CD4-positive, alpha-beta memory T cell (primary cell): ENCODE measurements around the gene TMEM178B. TPM values are rescaled to one million over a fixed set of nuclear protein-coding genes. Genes with fewer than 3 reads are reported as not detected.

Experiments
- CTCF ChIA-PET: fragments of 350-600 bp; sonication (Branson Sonifier 250); formaldehyde crosslinking; loops from one replicate; lab custom pipeline; 2021; ENCODE audit warnings: inconsistent platforms; ENCODE audit not compliant: partially characterized antibody; lab: Charles Lee
- POLR2A ChIA-PET: fragments of 350-600 bp; sonication (Branson Sonifier 250); formaldehyde crosslinking; loops from one replicate; lab custom pipeline; 2021; ENCODE audit not compliant: partially characterized antibody; lab: Charles Lee
- DNase-seq, 5 donors: peaks; one replicate each; pipeline versions ENCODE4 v3.0.0 to v3.0.0-alpha.2; 2020 to 2022; ENCODE audit warnings: mixed read lengths in 1 of 5
- H3K27ac ChIP-seq: one replicate; pipeline ENCODE4 v1.7.0; 2013; ENCODE audit warnings: low read depth, low read length
- H3K27me3 ChIP-seq: 2 replicates; pipeline ENCODE4 v1.7.0; 2013; ENCODE audit warnings: mild to moderate bottlenecking, low read length, moderate library complexity; ENCODE audit not compliant: insufficient read depth
- H3K36me3 ChIP-seq: 2 replicates; pipeline ENCODE4 v1.7.0; 2013; ENCODE audit warnings: mild to moderate bottlenecking, low read length, moderate library complexity; ENCODE audit not compliant: insufficient read depth
- H3K4me1 ChIP-seq: 2 replicates; pipeline ENCODE4 v1.7.0; 2013; ENCODE audit warnings: mild to moderate bottlenecking, low read length, moderate library complexity; ENCODE audit not compliant: insufficient read depth
- H3K4me3 ChIP-seq, 2 donors: one replicate each; pipeline ENCODE4 v1.7.0; 2013; ENCODE audit warnings: low read length in 2 of 2, mild to moderate bottlenecking in 1 of 2
- H3K9me3 ChIP-seq, 2 donors: one replicate each; pipeline ENCODE4 v1.7.0; 2013; ENCODE audit warnings: low read length in 2 of 2, control low read depth in 1 of 2; ENCODE audit not compliant: control insufficient read depth in 1 of 2
- H3K27ac Mint-ChIP-seq, 7 donors: one replicate each; pipeline ENCODE4 v1.8.0; 2020 to 2021; ENCODE audit warnings: mixed read lengths in 7 of 7, mild to moderate bottlenecking in 6 of 7, inconsistent platforms in 3 of 7, moderate library complexity in 3 of 7
- H3K27me3 Mint-ChIP-seq, 2 donors: one replicate each; pipeline ENCODE4 v1.8.0; 2020 to 2021; ENCODE audit warnings: mixed read lengths in 2 of 2
- H3K36me3 Mint-ChIP-seq, 2 donors: one replicate each; pipeline ENCODE4 v1.8.0; 2020 to 2021; ENCODE audit warnings: mixed read lengths in 2 of 2, inconsistent platforms in 1 of 2, mild to moderate bottlenecking in 1 of 2
- H3K4me1 Mint-ChIP-seq, 4 donors: one replicate each; pipeline ENCODE4 v1.8.0; 2020 to 2021; ENCODE audit warnings: mixed read lengths in 4 of 4, mild to moderate bottlenecking in 1 of 4
- H3K4me3 Mint-ChIP-seq, 8 donors: one replicate each; pipeline ENCODE4 v1.8.0; 2020 to 2021; ENCODE audit warnings: mixed read lengths in 8 of 8, mild to moderate bottlenecking in 7 of 8, moderate library complexity in 6 of 8, inconsistent platforms in 3 of 8
- H3K9me3 Mint-ChIP-seq, 8 donors: one replicate each; pipeline ENCODE4 v1.8.0; 2020 to 2021; ENCODE audit warnings: mixed read lengths in 8 of 8, mild to moderate bottlenecking in 5 of 8, inconsistent platforms in 3 of 8, moderate library complexity in 1 of 8
- intact Hi-C: fragments of 100-400 bp; cut with micrococcal nuclease; formaldehyde crosslinking; loops from one replicate; pipeline ENCODE4 v1.15.1; 2023
- polyA plus RNA-seq, 2 donors: library from polyadenylated mRNA; unstranded; fragments of 300-500 nt; fragmentation: Illumina TruSeq; gene quantifications; one replicate each; pipeline ENCODE4 v1.2.3, GENCODE V29; 2021
- total RNA-seq, 2 experiments: library from RNA; stranded (reverse); gene quantifications; one replicate each; pipeline ENCODE4 v1.2.3, GENCODE V29; 2021

The TMEM178B gene
- total and polyA plus RNA-seq, 4 experiments from 2014 or later = 0.20 to 0.89 (median 0.49) TPM

GRCh38 chr7:141119187-141119586 is 45.3 kb downstream of the TMEM178B start:
- intact Hi-C loops = no loop called here
- DNase-seq = no peak
- Mint-ChIP-seq H3K27me3 (peaks cover 3 to 11% of the 10 kb centered on the region in 2 donors), H3K4me1 (no peaks in the 10 kb centered on the region), H3K4me3 (no peak overlapping the region), H3K27ac (no peak overlapping the region), H3K36me3 (no peaks in the 10 kb centered on the region), H3K9me3 (peaks cover 0 to 6% (median 0%) of the 10 kb centered on the region in 8 donors)
- ChIA-PET CTCF (no interaction called here), POLR2A (no interaction called here)
- H3K27ac ChIP-seq = no peak overlapping the region
- H3K9me3 ChIP-seq = no peaks in the 10 kb centered on the region
- H3K27me3 ChIP-seq = no peaks in the 10 kb centered on the region
- no peaks in the 10 kb centered on the region for H3K4me1 ChIP-seq
- H3K4me3 ChIP-seq = no peak overlapping the region
- H3K36me3 ChIP-seq = no peaks in the 10 kb centered on the region

- H3K27ac ChIP-seq = no peak overlapping the region
- Mint-ChIP-seq H3K4me3 (no peak overlapping the region), H3K27me3 (peaks cover 7 to 14% of the 10 kb centered on the region in 2 donors), H3K4me1 (no peaks in the 10 kb centered on the region), H3K9me3 (no peaks in the 10 kb centered on the region), H3K36me3 (no peaks in the 10 kb centered on the region), H3K27ac (no peak overlapping the region)
- H3K4me1 ChIP-seq = no peaks in the 10 kb centered on the region
- ChIA-PET POLR2A (no interaction called here), CTCF (no interaction called here)
- H3K27me3 ChIP-seq = no peaks in the 10 kb centered on the region
- H3K36me3 ChIP-seq = no peaks in the 10 kb centered on the region
- DNase-seq = no peak
- intact Hi-C loops = no loop called here
- no peaks in the 10 kb centered on the region for H3K9me3 ChIP-seq
- no peak overlapping the region for H3K4me3 ChIP-seq
Observed at GRCh38 chr7:141122736-141123135, 48.9 kb downstream of the TMEM178B start.

- Histone ChIP-seq H3K4me1 (no peaks in the 10 kb centered on the region), H3K36me3 (no peaks in the 10 kb centered on the region), H3K9me3 (no peaks in the 10 kb centered on the region), H3K4me3 (no peak overlapping the region), H3K27me3 (no peaks in the 10 kb centered on the region), H3K27ac (no peak overlapping the region)
- DNase-seq = no peak
- Mint-ChIP-seq H3K9me3 (no peaks in the 10 kb centered on the region), H3K4me1 (no peaks in the 10 kb centered on the region), H3K27me3 (peaks cover 7 to 14% of the 10 kb centered on the region in 2 donors), H3K4me3 (no peak overlapping the region), H3K36me3 (no peaks in the 10 kb centered on the region), H3K27ac (no peak overlapping the region)
- intact Hi-C loops = no loop called here
- ChIA-PET POLR2A (no interaction called here), CTCF (no interaction called here)
Observed at GRCh38 chr7:141123522-141123921, 49.7 kb downstream of the TMEM178B start.

- no peak for DNase-seq
- H3K4me1 ChIP-seq = no peaks in the 10 kb centered on the region
- ChIA-PET CTCF (no interaction called here), POLR2A (interaction anchor here (0.5 kb wide), 1 partner anchor 453 kb away, joined by 3 read pairs; no protein-coding TSS in a partner anchor)
- no peaks in the 10 kb centered on the region for H3K27me3 ChIP-seq
- no peaks in the 10 kb centered on the region for H3K9me3 ChIP-seq
- H3K27ac ChIP-seq = no peak overlapping the region
- no peaks in the 10 kb centered on the region for H3K36me3 Mint-ChIP-seq
- H3K27me3 Mint-ChIP-seq = peaks cover 10 to 21% of the 10 kb centered on the region in 2 donors
- H3K27ac Mint-ChIP-seq = no peak overlapping the region
- H3K4me1 Mint-ChIP-seq = no peaks in the 10 kb centered on the region
- H3K4me3 ChIP-seq = no peak overlapping the region
- no peaks in the 10 kb centered on the region for H3K36me3 ChIP-seq
- intact Hi-C loops = no loop called here
- H3K4me3 Mint-ChIP-seq = no peak overlapping the region
- no peaks in the 10 kb centered on the region for H3K9me3 Mint-ChIP-seq
Observed at GRCh38 chr7:141126107-141126506, 52.2 kb downstream of the TMEM178B start.

GRCh38 chr7:141128506-141128905 is 54.6 kb downstream of the TMEM178B start:
- CTCF ChIA-PET = no interaction called here
- no peak for DNase-seq
- H3K36me3 Mint-ChIP-seq = no peaks in the 10 kb centered on the region
- no peaks in the 10 kb centered on the region for H3K27me3 ChIP-seq
- H3K4me1 ChIP-seq = no peaks in the 10 kb centered on the region
- H3K27ac ChIP-seq = no peak overlapping the region
- H3K9me3 ChIP-seq = no peaks in the 10 kb centered on the region
- intact Hi-C loops = no loop called here
- peaks cover 2 to 9% (median 6%) of the 10 kb centered on the region in 8 donors for H3K9me3 Mint-ChIP-seq
- H3K4me1 Mint-ChIP-seq = no peaks in the 10 kb centered on the region
- no peak overlapping the region for H3K4me3 Mint-ChIP-seq
- POLR2A ChIA-PET = no interaction called here
- peaks cover 10 to 20% of the 10 kb centered on the region in 2 donors for H3K27me3 Mint-ChIP-seq
- H3K36me3 ChIP-seq = no peaks in the 10 kb centered on the region
- H3K27ac Mint-ChIP-seq = no peak overlapping the region
- H3K4me3 ChIP-seq = no peak overlapping the region

GRCh38 chr7:141128931-141129330 is 55.1 kb downstream of the TMEM178B start:
- H3K36me3 Mint-ChIP-seq = no peaks in the 10 kb centered on the region
- H3K4me3 Mint-ChIP-seq = no peak overlapping the region
- no peak overlapping the region for H3K27ac Mint-ChIP-seq
- Histone ChIP-seq H3K27ac (no peak overlapping the region), H3K9me3 (no peaks in the 10 kb centered on the region), H3K4me1 (no peaks in the 10 kb centered on the region), H3K27me3 (no peaks in the 10 kb centered on the region), H3K36me3 (no peaks in the 10 kb centered on the region), H3K4me3 (no peak overlapping the region)
- ChIA-PET CTCF (no interaction called here), POLR2A (no interaction called here)
- H3K9me3 Mint-ChIP-seq = peaks cover 2 to 14% (median 10%) of the 10 kb centered on the region in 8 donors
- intact Hi-C loops = no loop called here
- no peak for DNase-seq
- peaks cover 10 to 20% of the 10 kb centered on the region in 2 donors for H3K27me3 Mint-ChIP-seq
- H3K4me1 Mint-ChIP-seq = no peaks in the 10 kb centered on the region

- Histone ChIP-seq H3K36me3 (no peaks in the 10 kb centered on the region), H3K27ac (no peak overlapping the region), H3K9me3 (no peaks in the 10 kb centered on the region), H3K27me3 (no peaks in the 10 kb centered on the region), H3K4me3 (no peak overlapping the region), H3K4me1 (no peaks in the 10 kb centered on the region)
- no peak for DNase-seq
- Mint-ChIP-seq H3K4me1 (no peaks in the 10 kb centered on the region), H3K27ac (no peak overlapping the region), H3K9me3 (peaks cover 6 to 28% (median 11%) of the 10 kb centered on the region in 8 donors), H3K4me3 (no peak overlapping the region), H3K36me3 (no peaks in the 10 kb centered on the region), H3K27me3 (peaks cover 10 to 15% of the 10 kb centered on the region in 2 donors)
- CTCF ChIA-PET = no interaction called here
- intact Hi-C loops = no loop called here
- POLR2A ChIA-PET = no interaction called here
Observed at GRCh38 chr7:141132671-141133070, 58.8 kb downstream of the TMEM178B start.

GRCh38 chr7:141133646-141134045 is 59.8 kb downstream of the TMEM178B start:
- POLR2A ChIA-PET = no interaction called here
- intact Hi-C loops = no loop called here
- Histone ChIP-seq H3K36me3 (no peaks in the 10 kb centered on the region), H3K27me3 (no peaks in the 10 kb centered on the region), H3K4me3 (no peak overlapping the region), H3K27ac (no peak overlapping the region), H3K9me3 (no peaks in the 10 kb centered on the region), H3K4me1 (no peaks in the 10 kb centered on the region)
- DNase-seq = no peak
- no peaks in the 10 kb centered on the region for H3K4me1 Mint-ChIP-seq
- no peak overlapping the region for H3K27ac Mint-ChIP-seq
- no peak overlapping the region for H3K4me3 Mint-ChIP-seq
- H3K36me3 Mint-ChIP-seq = no peaks in the 10 kb centered on the region
- peaks cover 10 to 15% of the 10 kb centered on the region in 2 donors for H3K27me3 Mint-ChIP-seq
- peaks cover 6 to 28% (median 11%) of the 10 kb centered on the region in 8 donors for H3K9me3 Mint-ChIP-seq
- CTCF ChIA-PET = no interaction called here
